ENCODE results near the gene PMCH. TPM values are rescaled to one million over a fixed set of nuclear protein-coding genes. Genes with fewer than 3 reads are reported as not detected.
"Not testable (repeated sequence)": the region's sequence is repeated elsewhere in the genome, so short reads cannot be mapped to it uniquely, and the experiment has no call there.

The PMCH gene
- total RNA-seq, 2 experiments from 2014 or later, result 0.68 TPM; not detected in 1

DNA sequence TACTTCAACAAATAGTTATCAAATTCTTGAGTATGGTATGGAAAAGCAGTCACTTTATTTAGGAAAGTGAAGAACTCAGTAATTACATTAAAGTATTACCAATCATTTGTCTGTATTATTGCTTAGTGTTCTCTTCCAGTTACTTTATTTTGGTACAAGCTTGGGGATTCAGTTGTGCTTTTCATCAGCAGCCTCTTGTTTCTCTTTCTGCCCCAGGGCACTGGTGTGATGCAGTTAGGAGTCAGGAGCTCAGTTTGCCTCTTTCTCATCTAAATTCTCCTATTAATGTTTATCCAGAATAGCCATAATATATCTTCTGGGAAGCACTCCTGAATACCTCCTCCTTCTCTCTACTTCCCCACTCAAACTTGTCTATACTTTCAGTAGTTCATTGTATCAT, 25.7 kb downstream of the PMCH start:
- no peaks in the 10 kb centered on the region for H3K9me3 Mint-ChIP-seq
- no peak overlapping the region for H3K27ac Mint-ChIP-seq
- H3K36me3 Mint-ChIP-seq, result peaks cover 12% of the 10 kb centered on the region
- H3K4me3 Mint-ChIP-seq, result no peak overlapping the region
- peaks cover 11% of the 10 kb centered on the region for H3K4me1 Mint-ChIP-seq
- no peaks in the 10 kb centered on the region for H3K27me3 Mint-ChIP-seq
- DNase-seq, result no peak

DNA sequence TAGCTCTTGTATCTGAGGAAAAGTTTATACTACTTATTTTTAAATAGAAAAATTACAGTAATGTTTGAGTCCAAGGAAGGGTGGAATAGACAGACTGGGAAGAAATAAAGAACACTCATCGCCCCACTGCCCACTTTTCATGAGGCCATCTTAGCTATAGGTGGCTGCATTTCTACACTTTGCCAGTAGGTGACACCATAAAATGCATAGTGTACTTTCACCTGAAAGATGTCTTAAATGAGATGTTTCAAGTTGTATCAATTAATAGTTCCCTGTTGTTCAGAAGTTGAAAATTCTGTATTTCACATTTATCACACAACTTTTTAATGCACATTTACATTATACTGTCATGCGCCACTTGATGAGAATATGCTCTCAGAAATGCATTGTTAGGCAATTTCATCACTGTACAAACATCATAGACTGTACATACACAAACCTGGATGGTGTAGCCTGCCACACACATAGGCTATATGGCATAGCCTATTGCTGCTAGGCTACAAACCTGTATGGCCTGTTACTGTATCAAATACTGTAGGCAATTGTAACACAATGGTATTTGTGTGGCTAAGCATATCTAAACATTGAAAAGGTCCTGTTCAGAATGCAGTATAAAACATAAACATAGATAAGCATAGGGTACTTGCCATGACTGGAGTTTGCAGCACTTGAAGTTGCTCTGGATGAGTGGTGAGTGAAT, 27.6 kb downstream of the PMCH start:
- Mint-ChIP-seq H3K27me3 (no peaks in the 10 kb centered on the region), H3K27ac (no peak overlapping the region), H3K4me3 (no peak overlapping the region), H3K4me1 (peaks cover 11% of the 10 kb centered on the region), H3K36me3 (peaks cover 12% of the 10 kb centered on the region), H3K9me3 (no peaks in the 10 kb centered on the region)
- DNase-seq, result no peak

DNA sequence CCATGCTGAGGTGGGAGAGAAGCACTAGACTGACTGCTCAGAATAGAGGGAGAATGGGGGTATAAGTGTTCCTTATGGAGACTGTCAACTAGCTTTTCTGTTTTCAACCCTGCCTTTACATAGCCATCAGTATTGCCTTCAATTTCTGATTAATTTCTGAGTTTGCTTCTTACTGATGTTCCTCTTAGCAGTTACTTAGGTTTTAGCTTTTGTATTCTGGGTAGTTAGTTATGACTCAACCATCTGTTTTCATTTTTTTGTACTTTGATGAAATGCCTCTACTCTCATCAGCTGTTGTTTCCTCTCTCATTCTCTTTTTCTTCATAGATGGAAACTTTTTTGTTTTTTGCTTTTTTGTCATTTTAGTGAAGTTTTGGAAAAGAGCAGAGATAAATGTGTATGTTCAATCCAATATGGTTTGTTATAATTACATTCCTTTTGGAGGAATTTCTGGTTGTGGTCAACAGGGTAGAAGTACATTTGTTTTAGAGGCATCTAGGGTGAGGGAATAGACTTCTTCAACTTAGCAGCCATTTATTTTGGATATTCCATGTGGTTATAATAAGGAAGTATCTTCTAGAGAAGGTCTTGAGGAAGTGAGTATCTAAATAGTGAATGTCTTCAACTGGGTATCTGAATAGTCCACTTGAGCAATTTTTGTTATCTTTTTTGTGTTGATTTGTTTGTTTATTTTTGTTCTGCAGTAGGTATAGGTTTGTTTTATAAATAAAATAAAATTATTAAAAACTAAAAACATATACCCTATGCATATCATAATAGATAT, 29.6 kb downstream of the PMCH start:
- Mint-ChIP-seq H3K4me3 (no peak overlapping the region), H3K27ac (peak overlapping the region; percentile 53), H3K36me3 (peaks cover 15% of the 10 kb centered on the region), H3K9me3 (peaks cover 2% of the 10 kb centered on the region), H3K4me1 (peaks cover 11% of the 10 kb centered on the region), H3K27me3 (no peaks in the 10 kb centered on the region)
- no peak for DNase-seq

DNA sequence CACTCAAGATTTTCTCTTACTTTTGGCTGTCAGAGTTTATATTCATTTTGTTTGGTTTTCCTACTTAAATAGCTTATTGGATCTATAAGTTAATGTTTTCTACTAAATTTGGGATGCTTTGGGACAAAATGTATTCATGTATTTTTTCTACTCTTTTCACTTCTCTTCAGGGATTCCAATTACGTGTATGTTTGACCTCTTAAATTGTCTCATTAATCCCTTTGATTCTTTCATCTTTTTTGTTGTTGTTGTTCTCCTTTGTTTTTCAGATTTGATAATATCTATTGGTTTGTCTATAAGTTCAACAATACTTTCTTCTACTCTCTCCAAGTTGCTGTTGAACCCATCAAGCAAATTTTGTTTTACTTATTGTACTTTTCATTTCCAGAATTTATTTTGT, 34.2 kb downstream of the PMCH start:
- Mint-ChIP-seq H3K27ac (no peak overlapping the region), H3K4me1 (peaks cover 11% of the 10 kb centered on the region), H3K36me3 (peaks cover 6% of the 10 kb centered on the region), H3K9me3 (peaks cover 2% of the 10 kb centered on the region), H3K4me3 (no peak overlapping the region), H3K27me3 (no peaks in the 10 kb centered on the region)
- DNase-seq, result no peak

DNA sequence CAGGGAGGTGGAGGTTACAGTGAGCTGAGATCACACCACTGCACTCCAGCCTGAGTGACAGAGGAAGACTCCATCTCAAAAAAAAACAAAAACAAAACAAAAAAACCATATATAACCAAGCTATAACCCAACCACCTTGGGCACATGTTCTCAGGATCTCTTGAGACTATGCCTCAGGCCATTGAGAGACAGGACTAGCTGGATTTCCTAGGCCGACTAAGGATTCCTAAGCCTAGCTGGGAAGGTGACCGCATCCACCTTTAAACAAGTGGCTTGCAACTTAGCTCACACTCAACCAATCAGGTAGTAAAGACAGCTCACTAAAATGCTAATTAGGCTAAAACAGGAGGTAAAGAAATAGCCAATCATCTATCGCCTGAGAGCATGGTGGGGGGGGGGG, 42.4 kb downstream of the PMCH start:
- H3K27ac Mint-ChIP-seq, H3K4me3 Mint-ChIP-seq, H3K4me1 Mint-ChIP-seq, H3K9me3 Mint-ChIP-seq, DNase-seq, H3K36me3 Mint-ChIP-seq, H3K27me3 Mint-ChIP-seq: not testable (repeated sequence)

DNA sequence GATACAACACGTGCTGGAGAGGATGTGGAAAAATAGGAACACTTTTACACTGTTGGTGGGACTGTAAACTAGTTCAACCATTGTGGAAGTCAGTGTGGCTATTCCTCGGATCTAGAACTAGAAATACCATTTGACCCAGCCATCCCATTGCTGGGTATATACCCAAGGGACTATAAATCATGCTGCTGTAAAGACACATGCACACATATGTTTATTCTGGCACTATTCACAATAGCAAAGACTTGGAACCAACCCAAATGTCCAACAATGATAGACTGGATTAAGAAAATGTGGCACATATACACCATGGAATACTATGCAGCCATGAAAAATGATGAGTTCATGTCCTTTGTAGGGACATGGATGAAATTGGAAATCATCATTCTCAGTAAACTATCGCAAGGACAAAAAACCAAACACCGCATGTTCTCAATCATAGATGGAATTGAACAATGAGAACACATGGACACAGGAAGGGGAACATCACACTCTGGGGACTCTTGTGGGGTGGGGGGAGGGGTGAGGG, 50.5 kb downstream of the PMCH start:
- not testable (repeated sequence) for H3K27me3 Mint-ChIP-seq, H3K27ac Mint-ChIP-seq, DNase-seq, H3K4me1 Mint-ChIP-seq, H3K4me3 Mint-ChIP-seq, H3K9me3 Mint-ChIP-seq
- H3K36me3 Mint-ChIP-seq, result peaks cover 31% of the 10 kb centered on the region

Other genes with a start within 250 kb of the PMCH start
- 10 to 100 TPM; 35.0 to 37.9 TPM for gene WASHC3, start 135.8 kb downstream of the PMCH start, total RNA-seq
- 100 to 1,000 TPM; 107 to 117 TPM for gene NUP37, start 77.7 kb downstream of the PMCH start, total RNA-seq
- 10 to 100 TPM; 23.8 to 26.3 TPM for gene PARPBP, start 77.7 kb downstream of the PMCH start, total RNA-seq